T-helper 2 cell treated with Interferon-gamma antibody and Interleukin-4, amounts not matched to agents 100 ng/mL and 5 ng/mL, for 36 hours (primary cell): Measurements from ENCODE around the gene LGALS1. TPM values are rescaled to one million over a fixed set of nuclear protein-coding genes. Genes with fewer than 3 reads are reported as not detected.
"Not testable (repeated sequence)": the region's sequence is repeated elsewhere in the genome, so short reads cannot be mapped to it uniquely, and the experiment has no call there.

Experiments used
- intact Hi-C: fragments of 100-400 bp; cut with micrococcal nuclease; formaldehyde crosslinking; loops from one replicate; pipeline ENCODE4 v1.15.1; 2023
- total RNA-seq: library from RNA; stranded (reverse); gene quantifications from 2 replicates; pipeline ENCODE4 v1.2.3, GENCODE V29; 2022

Gene LGALS1
- total RNA-seq, 1 donor from 2014 or later: 1,502 TPM

DNA sequence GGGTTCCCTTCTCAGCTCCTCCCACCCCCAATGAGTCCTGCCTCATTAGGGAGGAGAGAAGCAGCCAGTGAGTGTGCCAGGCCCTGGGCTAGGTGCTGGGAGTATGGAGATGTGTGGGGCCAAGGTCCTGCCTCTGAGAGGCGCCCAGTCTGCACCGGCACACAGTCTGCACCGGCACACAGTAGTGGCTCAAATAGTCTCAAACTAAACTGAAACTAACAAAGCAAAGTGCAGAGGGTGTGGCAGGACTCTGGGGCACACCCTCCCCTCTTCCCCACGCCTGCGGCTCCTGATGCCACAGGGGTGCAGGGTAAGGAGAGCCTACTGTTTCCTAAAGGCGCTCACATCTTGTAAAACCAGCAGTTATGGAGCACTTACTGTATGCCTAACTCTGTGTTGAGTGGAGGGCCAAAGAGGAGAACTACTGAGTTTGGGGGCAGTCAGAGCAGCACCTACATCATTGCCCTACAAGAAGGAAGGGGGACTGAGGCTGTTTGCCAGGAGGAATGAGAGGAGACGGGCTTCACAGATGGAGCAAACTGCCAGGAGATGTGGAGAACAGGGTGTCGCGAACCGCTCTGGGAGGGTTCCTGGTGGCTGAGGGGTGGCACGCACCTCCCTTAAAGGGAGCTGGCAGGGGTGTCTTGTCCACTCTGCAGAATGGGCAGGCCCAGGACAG lies 36.9 kb upstream of the LGALS1 start:
- intact Hi-C loops: loop anchor here (2.0 to 10.0 kb wide), 3 partner anchors 30 to 166 kb away; partner anchors contain the start of genes GCAT and GGA1

DNA sequence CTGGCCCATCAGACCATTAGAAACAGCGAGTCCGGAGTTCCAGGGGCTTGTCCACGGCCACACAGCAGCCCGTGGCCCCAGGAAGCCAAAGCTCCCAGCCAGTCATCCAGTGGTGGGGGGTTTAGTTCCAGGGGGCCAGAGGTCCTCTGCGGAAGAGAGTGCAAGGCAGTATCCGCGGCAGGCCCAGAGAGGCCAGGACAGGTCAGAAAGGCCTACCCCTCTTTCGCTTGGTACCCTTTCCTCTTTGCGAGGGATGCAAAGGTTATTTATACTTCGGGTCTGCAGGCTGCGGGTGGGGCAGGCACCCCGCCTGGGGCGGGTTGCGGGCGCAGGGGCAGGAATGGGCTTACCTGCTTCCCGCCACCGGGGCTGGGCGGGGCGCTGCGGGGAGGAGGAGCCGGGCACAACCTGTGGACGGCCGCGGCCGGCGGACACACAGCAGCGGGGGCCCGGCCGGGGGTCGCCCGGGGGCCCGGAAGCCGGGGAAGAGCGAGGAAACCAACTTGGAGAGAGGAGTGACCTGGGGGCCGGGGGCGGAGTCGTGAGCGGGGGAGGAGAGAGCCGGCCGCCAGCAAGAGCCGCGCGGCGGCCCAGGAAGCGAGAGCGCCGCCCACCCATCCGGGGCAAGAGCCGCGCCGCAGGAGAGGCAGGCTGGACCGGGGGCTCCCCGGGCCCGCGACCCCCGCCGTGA lies 36.2 kb upstream of the LGALS1 start, which contains the start of gene SH3BP1:
TSS of gene SH3BP1 (plus strand) at position 600 of the 691 bp plus-strand sequence. CDS start 119 bp downstream, outside the sequence.
- intact Hi-C loops: loop anchor here (2.0 to 10.0 kb wide), 3 partner anchors 30 to 166 kb away; partner anchors contain the start of genes GCAT and GGA1

- intact Hi-C loops: loop anchor here (2.0 to 10.0 kb wide), 3 partner anchors 31 to 165 kb away; partner anchors contain the start of genes GCAT and GGA1
These were observed 35.5 kb upstream of the LGALS1 start for GRCh38 chr22:37639771-37640590.

DNA sequence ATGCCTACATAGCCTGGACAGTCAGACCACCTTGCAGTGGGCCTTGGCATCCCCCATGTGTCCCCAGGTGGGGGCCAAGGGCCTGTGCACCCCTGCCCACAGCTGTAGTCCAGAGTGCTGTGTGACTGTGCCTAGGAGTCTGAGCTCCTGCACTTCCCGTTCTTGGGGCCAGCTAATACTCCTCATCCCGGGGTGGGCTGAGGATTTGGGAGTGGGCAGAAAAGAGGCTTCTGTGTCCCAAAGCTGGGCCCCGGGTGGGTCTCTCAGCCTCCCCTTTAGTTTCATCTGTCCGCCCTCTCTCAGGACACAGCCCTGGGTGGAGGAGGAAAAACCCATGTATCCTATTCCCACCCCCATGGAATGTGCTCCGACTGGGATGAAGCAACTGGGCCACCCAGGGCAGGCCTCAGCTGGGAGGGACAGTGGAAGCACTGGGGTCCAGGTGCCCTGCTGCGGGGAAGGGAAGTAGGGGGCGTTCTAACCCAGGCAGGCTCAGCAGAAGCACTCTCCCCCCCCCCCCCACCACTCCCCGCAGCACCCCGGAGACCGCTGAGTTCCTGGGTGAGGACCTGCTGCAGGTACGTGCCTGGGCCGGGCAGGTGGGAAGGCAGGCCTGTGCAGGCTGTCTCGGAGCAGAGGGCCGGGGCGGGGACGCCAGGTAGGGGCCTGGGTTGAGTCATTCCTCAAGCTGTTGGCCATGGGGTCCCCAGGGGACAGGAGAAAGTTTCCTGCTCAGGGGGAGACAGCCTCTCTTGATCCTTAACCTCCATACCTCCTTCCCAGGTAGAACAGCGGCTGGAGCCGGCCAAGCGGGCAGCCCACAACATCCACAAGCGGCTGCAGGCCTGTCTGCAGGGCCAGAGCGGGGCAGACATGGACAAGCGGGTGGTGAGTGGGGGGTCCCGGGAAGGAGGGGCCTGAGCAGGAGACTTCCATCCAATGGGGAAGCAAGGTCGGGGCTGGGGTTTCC lies 34.6 kb upstream of the LGALS1 start:
- intact Hi-C loops: no loop called here

GRCh38 chr22:37641561-37641949 lies 33.9 kb upstream of the LGALS1 start:
- intact Hi-C loops: no loop called here

DNA sequence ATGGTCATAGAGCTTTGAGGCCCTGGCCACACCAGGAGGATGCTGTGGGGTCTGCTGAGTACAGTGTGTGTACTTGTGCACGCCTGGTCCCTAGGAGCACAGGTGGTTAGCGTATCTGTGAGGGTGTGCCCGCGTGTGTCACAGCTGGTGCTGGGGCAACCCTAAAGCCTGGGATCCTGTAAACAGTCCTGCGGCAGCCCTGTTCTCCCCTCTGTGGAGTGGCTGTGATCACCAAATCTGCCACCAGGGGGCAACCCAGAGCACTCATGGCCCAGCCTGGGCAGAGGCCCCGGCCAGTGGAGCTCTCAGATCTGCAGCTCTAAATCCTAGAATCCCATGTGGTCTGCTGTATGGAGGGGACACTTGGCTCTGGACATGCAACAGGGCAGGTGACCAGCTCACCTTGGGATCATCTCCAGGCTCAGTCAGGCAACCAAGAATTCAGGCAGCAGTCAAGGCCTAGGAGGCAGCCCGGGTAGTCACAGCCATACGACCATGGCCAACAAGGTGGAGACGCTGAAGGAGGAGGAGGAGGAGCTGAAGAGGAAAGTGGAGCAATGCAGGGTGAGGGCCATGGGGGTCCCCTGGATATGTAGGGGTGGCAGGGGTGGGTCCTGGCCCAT lies 32.1 kb upstream of the LGALS1 start:
- intact Hi-C loops: loop anchor here (1.0 kb wide), 3 partner anchors 15 to 38 kb away; partner anchors contain the start of gene PDXP

DNA sequence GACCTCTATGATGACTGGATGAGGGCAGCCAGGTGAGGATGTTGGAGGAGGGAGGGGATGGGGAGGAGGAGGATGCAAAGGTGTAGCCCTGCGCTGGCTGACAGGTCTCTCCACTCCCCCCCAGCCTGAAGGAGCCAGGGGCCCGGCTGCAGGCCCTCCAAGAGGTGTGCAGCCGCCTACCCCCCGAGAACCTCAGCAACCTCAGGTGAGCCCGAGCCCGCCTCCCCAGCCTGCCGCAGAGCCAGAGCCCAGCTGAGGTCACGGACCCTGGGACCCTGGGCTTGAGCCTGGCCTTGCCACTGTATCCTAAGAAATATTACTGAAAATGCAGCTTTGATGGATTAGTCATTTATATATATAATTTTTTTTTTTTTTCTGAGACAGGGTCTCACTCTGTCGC lies 28.1 kb upstream of the LGALS1 start:
- intact Hi-C loops: no loop called here

DNA sequence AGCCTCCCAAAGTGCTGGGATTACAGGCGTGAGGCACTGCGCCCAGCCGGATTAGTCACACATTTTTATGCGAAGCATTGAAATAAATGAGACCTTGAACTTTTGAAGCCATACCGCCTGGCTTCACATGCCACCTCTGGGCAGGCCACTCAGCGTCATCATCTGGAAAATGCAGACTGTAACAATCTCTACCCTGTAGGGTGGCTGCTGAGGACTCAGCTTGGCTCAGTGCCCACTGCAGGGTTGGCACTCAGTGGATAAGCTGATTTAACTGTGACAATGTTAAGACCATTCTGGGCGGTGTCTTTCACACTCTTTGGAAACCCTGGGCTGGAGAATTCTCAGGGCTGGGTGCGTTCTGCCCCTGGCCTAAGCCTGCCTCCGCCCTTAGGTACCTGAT lies 27.5 kb upstream of the LGALS1 start:
- intact Hi-C loops: no loop called here

DNA sequence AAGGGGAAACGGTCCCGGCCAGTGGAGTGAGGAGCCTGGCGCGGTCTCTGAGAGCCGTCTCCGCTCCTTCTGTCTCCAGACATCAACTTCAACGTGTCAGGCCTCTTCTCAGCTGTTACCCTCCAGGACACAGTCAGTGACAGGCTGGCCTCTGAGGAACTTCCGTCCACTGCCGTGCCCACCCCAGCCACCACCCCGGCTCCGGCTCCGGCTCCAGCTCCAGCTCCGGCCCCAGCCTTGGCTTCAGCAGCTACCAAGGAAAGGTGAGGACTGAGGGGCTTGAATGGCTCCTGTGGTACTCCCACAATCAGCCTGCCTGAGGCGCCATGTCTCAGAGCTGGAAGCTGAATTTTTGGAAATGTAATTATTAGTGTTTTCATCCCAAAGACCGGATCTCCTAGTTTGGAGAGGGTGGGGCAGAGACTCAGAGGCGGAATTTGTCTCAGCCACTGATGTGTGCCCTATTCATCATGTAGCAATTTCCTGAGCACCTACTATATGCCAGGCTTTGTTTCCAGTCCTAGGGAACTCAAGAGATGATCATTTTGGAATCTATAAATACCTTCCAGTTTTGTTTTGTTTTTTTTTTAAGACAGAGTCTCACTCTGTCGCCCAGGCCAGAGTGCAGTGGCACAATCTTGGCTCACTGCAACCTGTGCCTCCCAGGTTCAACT lies 24.8 kb upstream of the LGALS1 start:
- intact Hi-C loops: no loop called here

DNA sequence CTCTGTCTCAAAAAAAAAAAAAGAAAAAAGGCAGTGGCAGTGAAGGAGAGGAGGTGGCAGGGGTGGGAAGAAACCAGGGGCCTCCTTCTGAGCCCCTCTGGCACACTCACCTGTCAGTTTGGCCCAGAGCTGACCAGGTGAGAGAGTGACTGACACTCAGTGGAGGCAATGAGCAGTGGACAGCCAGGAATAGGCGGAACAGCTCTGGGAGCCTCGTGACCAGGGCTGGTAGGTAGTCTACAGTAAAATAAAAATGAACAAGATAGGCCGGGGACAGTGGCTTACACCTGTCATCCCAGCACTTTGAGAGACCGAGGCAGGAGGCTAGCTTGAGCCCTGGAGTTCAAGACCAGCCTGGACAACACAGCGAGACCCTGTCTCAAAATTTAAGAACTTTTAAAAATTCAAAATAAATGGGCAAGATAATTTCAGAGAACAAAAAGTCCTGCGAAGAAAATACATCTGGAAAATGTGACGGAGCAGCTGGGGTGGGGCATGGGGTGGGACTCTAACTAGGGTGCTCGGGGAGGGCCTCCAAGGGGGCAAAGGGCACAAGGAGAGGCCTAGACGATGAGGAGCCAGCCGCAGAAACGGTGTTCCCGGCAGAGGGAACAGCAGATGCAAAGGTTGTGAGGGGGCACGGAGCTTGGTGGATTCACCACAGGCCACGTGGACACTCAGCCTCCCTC lies 20.7 kb upstream of the LGALS1 start:
- intact Hi-C loops: no loop called here

DNA sequence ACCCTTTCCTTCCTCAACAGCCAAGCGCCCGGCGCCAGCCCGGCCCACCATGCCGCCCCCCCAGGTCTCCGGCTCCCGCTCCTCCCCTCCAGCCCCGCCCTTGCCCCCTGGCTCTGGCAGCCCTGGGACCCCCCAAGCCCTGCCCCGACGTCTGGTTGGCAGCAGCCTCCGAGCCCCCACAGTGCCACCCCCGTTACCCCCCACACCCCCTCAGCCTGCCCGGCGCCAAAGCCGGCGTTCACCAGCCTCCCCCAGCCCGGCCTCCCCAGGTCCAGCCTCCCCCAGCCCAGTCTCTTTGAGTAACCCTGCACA lies 20.2 kb upstream of the LGALS1 start:
- intact Hi-C loops: no loop called here

- intact Hi-C loops: not testable (repeated sequence)
These were observed 18.9 kb upstream of the LGALS1 start for GRCh38 chr22:37656583-37656982.

- intact Hi-C loops: loop anchor here (1.0 kb wide), 2 partner anchors 14 to 20 kb away; no protein-coding TSS in a partner anchor
These were observed 17.8 kb upstream of the LGALS1 start for GRCh38 chr22:37657590-37658132.

DNA sequence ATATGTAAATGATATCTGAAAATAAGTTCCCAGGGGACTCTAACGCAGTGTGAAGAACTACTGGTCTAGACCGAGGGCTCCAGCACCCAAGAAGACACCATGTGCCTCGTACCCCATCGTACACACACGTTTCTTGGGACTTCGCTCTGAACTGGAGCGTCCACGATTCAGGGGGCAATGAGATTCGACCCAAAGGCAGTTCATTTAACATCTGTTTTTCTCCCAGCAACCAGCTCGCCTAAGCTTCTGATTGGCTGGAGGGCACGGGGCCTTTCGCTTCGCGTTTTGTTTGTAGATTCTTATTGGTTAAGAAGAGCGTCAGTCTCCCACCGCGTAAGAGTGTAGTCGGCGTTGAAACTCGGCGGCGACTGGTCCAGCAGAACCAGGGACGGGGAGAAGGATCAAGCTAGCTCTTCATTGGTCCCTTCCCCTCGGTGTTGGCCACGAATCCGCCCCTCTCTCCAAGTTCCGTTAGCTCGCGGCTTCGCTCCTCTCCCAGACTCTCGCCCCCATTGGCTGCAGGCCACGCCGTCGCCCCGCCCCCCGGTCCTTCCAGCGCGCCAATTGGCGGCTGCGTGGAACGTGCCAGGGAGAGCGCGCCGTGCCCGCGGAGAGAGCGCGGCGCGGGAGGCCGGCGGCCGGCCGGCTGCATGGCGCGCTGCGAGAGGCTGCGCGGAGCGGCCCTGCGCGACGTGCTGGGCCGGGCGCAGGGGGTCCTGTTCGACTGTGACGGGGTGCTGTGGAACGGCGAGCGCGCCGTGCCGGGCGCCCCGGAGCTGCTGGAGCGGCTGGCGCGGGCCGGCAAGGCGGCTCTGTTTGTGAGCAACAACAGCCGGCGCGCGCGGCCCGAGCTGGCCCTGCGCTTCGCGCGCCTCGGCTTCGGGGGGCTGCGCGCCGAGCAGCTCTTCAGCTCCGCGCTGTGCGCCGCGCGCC lies 17.0 kb upstream of the LGALS1 start, which contains the start of gene PDXP:
TSS of gene PDXP (plus strand) at position 591 of the 933 bp plus-strand sequence. CDS start at position 651, 60 bp downstream.
- intact Hi-C loops: loop anchor here (1.0 kb wide), 2 partner anchors 15 to 19 kb away; no protein-coding TSS in a partner anchor

DNA sequence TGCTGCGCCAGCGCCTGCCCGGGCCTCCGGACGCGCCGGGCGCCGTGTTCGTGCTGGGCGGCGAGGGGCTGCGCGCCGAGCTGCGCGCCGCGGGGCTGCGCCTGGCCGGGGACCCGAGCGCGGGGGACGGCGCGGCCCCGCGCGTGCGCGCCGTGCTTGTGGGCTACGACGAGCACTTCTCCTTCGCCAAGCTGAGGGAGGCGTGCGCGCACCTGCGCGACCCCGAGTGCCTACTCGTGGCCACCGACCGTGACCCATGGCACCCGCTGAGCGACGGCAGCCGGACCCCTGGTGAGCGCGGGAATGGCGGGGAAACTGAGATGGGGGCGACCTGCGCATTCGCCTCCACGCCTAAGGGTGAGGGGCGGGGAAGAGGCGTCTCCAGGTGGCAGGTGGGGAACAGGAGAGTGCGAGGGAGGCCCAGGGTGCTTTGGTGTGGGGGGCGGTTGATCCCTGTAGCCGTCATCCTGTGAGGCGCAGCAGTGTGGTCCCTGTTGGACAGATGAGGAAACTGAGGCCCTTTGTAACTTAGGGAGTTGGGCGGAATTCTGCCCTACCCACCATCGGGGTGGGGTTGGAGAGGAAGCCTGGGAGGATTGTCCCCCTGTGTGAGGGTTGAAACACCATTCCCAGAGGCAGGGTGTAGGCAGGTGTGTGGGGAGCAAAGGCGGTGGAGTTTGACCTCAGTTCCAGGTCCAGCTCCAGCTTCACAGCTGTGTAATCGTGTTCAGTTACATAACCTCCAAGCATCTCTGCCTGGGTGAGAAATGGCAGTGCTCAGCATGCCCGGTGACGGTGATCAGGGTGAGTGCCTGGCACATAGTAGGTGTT lies 16.2 kb upstream of the LGALS1 start:
- intact Hi-C loops: no loop called here
